HG03460 (cell line): ENCODE results near the gene PGM5.
"Not testable (repeated sequence)": the region's sequence is repeated elsewhere in the genome, so short reads cannot be mapped to it uniquely, and the experiment has no call there.

ENCODE experiments used
- ATAC-seq: cut with Tn5 transposase; IDR thresholded peaks from one replicate; pipeline ENCODE4 v1.9.1; 2021; ENCODE audit not compliant: unreplicated experiment

Gene PGM5

DNA sequence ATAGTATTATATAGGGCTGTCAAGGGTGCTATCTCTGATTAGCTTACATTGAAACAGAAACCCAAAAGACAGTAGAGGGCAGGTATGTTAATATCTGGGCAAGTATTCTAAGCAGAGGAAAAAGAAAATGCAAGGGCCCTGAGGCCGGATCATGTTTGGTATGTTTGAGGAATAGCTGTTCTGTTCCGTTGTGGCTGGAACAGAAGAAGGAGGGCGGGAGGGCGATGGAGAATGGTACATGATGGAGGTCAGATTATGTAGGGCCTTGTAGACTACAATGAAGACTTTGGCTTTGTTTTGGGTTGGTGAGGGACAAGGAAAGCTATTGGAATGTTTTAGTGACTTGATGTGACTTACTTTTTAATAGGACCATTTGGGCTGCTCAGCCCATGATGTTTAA is 19.4 kb downstream of the PGM5 start:
- not testable (repeated sequence) for ATAC-seq

DNA sequence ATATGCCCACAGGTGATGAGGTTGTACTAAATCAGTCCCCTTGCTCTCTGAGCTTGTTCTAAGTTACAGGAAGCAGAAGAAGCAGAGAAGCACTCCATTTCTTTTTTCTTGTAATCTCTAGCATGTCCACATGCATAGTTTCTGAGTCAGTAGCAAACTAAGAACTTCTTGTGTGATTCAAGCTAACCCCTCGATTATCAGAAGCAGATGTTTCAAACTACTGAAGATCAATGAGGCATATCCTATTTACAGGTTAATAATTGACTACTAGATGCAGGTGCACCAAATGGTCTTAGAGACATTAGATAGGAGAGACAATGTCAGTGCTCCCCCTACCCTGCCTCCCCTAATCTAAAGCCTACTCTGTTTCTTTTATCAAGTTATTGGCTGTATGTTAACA is 21.3 kb downstream of the PGM5 start:
- peak; percentile 84 for ATAC-seq

DNA sequence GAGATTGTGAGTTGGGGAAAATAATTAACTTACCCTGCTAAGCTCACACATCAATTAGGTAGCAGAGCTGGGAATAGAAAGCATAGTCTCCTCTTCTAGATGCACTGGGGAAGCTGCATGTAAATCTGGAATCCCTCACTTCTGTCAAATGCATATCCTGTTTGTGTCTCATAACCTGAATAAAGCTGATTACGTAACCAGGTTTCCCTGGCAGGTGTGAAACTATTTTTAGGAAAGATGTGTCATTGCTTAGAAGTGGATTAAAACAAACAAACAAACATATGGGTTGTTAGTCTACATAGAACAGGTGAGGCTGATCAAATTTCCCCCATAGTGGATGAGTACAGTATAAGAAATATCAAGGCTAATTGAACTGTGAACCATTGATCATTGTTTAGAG is 27.5 kb downstream of the PGM5 start:
- ATAC-seq, result not testable (repeated sequence)

DNA sequence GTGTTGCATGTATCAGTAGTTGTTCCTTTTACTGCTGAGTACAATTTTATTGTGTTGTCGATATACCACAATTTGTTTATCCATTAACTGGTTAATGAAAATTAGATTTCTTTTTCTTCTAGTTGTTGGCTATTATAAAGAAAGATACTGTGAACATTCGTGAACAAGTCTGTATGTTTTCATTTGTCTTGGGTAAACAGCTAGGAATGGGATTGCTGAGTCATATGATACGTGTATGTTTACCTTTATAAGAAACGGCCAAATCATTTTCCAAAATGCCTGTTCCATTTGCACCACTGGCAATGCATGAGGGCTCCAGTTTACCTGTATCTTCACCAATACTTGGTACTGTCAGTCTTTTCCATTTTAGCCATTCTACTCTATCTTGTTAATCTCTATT is 33.1 kb downstream of the PGM5 start:
- ATAC-seq, result not testable (repeated sequence)

DNA sequence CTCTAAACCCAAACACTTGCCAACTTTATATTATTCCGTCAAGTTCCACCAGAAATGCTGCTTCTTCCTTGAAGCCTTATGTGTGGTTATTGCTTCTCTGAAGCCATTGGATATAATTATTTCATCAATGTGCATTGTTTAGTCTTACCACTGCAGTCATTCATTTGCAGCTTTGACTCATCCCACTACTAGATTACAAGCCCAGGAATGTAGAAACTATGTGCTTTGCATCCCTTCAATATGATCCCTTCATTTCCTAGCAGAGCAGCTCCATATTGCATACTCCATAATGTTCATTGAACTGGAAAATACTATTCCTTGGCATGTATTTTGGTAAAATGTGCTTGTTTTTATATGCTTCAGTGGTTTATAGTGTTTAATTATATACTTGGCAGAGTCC is 34.3 kb downstream of the PGM5 start:
- ATAC-seq, result not testable (repeated sequence)

DNA sequence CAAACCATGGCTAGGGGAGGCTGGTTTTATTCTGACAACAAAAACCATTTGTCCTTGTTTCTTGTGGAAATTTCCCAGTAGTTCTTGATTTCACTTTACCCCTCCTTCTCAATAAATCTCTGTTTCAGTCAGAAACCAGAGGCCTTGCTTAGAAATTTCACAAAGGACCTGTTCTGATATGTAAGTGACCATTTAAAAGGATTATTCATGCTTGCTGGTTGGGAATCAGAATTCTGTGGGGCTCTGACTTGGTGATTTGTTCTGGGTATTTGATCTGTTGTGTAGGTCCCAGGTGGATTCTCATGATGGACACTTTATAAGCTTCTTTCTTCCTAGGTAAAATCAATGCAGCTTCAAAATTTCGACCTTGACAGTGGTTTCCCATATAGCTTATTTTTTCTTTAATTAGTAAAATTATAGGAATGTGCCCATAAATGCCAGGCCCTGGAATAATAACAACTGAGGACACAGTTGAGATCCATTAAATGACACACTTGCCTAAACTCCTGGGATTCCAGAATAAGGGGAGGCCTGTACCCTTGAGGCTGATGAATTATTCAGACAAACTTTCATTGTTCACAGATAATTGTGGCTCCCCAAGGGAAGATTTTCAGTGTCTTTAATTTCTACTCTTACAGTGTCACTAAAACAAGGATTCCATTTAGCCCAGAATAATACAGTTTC is 40.1 kb downstream of the PGM5 start:
- not testable (repeated sequence) for ATAC-seq

DNA sequence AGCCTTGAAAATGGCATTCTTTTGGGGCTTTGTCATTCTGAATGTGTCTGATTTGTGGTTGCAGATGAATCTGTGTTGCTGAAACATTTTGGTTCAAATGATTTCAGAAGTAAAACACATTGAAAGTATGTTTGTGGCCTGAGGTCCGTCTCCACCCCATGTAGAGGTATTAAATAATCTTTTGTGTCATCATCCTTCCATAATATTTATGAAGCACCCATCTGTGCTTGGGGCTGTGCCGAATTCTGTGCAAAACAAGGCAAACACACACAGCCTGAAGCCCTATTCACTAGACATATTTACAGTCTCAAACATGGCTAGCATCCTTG is 40.6 kb downstream of the PGM5 start:
- not testable (repeated sequence) for ATAC-seq

DNA sequence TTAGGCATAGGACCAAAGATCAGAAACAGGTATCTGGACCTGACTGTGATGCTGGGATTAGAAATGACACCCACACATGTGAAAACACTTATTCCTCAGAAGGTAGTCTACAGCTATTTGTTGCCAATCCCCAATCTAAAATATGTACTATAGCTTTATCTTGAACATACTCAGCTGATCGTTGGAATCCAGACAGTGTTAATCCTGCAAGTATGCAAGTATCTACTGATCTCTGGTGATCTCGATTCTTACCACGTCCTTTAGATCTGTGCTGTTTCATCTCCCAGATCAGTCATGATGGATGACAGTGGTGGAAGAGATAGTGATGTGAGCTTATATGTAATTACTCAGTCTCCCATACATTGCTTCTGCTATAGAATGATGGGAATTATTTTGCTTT is 41.4 kb downstream of the PGM5 start:
- not testable (repeated sequence) for ATAC-seq

DNA sequence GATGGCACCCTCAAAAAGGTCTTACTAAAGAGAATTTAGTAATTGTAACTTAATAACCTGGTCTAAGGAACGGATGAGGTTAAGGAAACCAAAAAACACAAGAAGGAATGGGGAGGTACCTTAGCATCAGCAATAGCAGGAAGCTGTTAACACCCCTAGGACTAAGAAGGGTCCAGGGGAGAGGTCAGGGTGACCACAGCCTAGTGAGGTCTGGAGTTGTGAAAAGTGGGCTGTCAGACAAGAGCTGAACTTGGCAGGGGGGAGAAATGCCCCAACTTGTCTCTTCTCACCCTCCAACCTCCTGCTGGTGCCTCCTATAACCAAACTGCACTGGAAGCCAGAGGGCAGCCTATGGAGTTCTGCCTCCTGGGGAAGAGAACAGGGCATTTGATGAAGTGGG is 41.9 kb downstream of the PGM5 start:
- ATAC-seq, result not testable (repeated sequence)

DNA sequence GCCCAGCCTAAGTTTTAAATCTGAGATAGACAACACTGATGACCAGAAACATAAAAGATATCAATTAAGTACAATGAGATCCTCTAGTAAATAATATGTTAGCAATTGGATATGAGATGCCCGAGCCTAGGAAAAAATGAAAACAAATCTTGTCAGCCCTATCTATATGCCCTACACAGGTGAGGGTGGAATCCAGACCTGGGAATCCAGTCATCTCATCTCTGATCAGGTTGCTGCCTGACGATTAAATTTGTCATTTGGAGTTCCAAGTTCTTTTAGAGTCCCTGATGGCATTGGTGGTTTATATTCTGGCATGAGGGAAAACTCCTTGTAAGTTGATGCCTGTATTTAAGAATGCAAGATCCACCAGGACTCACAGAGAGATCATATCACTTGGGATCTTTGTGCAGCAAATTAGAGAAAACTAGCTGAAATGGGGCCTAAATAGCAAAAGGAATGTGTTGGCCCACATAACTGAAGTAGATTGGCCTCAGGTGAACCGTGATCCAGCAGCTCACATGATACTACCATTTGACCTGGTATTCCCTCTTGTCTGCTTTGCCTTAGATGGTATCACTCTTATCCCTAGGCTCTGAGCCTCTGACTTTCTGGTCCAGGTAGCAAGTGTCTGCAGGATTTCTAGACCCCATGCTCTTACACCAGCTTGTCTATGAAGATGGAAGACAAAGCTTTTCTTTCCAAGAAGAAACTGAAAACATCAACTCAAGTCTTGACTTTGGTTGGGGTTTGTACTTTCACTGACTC is 48.2 kb downstream of the PGM5 start:
- ATAC-seq, result not testable (repeated sequence)

DNA sequence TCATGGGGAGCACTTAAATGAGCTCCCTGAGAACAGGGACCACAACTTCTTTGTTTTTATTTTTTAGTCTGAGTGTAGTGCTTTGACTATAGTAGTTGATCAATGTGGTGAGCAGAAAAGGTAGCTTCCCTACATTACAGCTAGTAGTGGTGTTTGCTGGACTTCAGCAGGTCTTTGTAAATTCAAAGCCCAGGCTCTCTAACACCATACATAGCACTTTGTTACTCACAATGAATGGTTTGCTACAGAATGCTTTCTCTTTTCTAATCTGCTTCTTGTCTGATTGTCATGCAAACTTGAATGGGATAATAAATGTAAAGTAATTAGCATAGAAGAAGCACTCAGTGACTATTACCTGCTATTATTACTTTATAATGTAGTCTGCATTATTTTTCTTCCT is 55.5 kb downstream of the PGM5 start:
- ATAC-seq, result not testable (repeated sequence)

DNA sequence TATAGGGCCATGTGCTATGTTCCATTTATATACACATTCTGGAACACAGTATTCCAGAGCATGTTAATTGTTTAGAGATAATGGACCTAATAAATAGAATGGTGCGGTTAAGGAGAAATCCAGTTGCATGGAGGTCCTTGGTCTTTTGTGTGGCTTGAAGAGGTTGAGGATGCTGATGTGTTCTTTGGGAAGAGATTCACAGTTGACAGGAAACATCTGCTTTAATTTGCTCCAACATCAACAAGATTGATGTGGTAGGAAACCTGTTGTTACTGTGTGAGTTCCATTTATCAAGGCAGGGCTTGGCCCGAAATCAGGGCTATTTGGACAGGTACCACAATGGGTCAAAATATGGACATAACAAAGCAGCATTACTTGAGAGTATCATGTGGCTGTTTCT is 56.3 kb downstream of the PGM5 start:
- ATAC-seq, result not testable (repeated sequence)

DNA sequence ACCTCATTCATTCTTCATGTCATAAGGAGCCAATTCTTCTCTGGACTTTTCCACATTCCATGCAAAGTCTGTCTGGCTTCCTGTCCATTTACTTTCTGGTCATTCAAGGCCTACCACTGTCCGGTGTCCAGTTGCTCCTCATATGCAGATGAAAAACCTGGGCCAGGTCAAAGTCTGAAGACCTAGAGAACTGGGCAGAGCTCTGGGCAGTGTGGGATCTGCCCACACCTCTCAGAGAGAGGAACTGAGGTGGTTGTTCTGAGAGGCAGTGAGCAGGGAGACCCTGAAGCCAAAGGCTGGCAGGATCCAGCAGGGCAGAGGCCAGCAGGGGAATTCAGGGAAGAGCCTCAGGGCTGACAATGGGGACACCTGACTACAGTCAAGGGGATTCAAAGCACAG is 58.7 kb downstream of the PGM5 start:
- not testable (repeated sequence) for ATAC-seq

DNA sequence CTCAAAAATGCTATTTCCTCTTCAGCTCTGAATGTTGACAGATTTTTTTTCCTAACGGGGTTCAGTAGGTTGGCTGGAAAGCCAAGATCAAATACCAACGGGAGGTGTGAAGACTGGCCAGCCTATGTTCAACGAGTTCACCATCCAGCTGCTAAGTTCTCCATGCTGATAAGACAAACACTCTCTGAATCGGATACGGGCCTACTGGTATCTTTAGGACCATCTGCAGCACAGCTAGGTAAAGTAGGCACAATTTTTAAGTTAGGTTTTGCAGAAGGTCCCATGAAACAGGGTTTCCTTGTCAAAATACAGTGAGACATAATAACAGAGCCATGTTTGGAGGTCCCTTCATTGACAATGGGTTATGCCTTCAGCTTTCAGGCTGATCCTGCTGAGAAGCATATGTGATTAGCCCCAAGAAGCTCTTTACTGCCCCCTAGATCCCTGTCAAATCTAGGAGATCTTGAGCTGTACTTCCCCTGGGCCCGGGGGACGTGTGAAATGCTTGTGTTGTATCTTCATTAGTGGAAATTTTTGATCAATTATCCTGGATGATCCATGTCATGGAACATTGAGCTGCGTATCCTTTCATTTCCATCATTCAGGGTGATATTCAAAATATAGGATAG is 60.6 kb downstream of the PGM5 start:
- ATAC-seq, result no peak

DNA sequence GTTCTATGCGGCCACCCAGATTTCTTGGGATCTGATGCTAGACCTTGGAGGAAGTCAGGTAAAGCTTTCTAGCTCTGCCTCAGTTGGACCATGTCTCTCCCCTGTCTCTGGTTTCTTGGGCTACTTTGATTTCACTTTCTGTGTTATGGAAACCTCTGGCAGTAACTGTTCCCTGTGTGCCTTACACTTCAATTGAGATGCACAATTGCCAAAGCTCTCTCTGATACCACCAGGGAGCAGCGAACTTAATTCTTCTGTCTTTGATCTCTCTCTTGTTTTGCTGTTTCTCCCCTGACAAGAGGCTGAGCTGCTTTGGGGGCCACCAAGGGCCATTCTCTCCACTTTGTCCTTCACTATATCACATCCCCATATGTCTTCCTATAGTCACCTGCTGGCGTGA is 61.4 kb downstream of the PGM5 start:
- ATAC-seq, result no peak

DNA sequence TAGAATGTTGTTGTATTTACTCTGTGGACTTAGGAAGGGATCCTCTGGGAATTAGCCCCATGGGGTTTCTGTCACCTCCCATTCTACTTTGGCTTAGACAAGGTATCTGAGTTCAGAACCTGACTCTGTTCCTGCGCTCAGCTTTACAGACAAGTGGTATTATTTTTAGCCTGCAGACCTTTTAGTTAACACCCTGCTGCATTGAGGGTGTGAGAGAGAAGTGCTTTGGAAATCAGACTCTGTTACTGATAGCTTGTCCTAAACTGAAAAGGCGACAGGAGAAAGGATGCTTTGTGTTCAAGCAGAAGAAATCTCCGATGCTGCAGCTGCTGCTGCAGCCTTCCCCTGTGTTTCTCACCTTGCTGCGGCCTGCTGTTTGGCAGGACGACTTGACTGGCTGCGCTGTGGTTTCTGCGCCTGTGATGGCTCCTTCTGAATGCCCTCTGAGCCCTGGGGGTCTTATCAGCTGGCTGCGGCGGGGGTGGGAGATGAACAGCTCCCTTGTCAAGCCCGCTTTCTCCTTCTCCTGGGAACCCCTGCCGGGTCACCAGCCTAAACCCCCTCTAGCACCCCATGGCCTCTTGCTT is 61.9 kb downstream of the PGM5 start:
- ATAC-seq, result no peak

DNA sequence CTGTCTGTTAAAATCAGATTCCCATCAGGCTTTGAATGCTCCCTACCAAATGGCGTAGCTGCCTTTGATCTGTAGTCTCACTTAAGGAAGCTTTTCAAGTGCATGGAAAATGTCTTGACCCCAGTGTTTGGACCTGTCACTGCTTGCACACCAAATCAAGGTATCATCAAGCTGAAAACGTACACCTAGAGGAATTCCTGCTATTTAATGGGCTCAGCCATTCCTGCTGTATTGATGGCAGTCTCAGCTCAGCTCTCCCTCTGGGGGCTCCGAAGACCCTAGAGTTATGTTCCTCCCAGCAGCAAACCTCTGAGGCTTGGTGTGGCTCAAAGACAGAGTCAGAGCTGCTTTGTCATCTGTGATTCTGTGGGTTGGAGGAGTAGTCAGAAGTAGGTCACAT is 63.5 kb downstream of the PGM5 start:
- ATAC-seq, result no peak

DNA sequence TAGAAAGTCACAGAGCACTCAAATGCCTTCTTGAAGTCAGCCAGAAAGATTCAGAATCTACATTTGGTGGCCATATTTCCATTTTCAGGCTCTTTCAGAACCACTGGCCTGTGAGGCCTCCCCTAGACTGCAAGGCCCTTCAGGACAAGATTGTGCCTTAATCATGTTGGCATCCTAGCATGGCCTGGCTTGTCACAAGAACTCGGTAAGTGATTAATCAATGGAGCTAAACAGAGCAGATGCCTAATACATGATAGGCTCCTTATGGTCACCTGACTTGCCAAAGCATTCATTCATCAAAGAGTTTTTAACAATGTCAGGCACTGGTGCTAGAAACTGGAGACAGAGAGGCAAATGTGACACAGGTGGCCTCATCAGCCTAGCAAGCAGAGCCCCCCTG is 70.3 kb downstream of the PGM5 start:
- no peak for ATAC-seq

DNA sequence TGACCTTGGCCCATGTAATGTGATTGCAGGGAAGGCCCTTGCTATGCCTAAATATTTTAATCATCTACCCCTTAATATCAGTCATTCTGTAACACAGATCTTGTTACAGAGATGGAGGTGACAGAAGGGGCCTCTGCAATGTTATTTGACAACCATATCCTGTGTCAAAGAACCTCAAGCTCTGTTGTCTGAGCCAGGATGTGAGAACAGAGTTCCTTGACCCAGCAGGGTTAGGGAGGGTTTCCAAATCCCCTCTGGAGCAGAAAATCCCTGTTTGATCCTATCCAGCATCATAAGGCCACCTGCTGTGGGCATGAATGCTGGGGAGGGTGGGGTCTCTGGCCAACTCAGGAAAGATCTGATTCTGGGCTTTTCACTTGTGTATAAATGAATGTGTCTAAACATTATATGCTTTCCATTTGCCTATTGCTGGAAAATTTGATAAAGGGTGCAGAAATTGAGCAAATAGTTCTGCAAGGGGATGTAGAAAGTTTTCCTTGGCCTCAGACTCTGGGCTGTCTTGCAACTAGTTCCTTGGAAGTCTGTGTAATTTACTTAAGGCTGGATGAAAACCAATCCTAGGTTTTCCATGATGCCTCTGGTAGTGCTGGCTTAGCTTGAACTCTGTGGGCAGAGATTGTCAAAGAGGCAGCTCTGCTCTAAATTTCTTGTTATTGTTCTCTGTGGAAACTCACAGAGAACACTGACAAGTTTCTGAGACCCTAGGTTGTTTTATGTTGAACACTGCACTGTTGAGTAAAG is 71.0 kb downstream of the PGM5 start:
- no peak for ATAC-seq

DNA sequence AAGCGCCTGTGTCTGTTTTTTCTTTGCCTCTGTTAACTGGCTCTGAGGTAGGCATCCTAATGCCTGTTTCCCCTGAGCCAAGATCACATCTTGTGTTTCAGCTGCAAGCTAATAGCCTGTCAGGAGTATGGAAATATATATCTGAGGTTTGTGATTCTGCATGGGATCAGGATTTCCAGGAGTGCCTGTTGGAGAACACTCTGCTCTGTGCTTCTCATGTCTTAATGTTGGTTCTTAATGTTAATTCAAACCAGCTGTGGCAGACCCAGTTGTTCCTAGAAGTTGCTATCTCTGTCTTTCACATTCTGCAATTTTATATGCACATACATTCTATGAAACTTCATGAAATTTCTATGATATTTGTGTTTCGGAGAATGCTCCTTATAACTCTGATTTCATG is 72.1 kb downstream of the PGM5 start:
- no peak for ATAC-seq

DNA sequence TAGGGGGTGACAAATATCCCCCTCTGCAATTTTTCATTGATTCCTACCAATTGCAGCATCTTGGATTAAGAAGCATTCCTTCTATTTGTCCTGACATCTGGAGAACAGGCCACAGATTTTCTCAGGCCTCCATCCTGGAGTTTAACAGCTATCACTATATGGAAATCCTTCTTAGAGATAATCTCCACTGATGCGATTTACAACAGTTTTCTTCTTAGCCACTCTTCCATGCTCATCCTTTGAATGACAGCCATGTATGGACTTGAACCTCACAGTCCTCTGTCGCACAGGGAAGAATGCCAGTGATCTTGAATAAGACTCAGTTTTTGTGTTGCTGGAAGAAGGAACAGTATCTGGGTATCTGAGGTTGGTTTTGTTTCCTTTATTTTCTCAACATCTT is 73.2 kb downstream of the PGM5 start:
- no peak for ATAC-seq
